ENCODE measurements around the gene SP2. TPM values are rescaled to one million over a fixed set of nuclear protein-coding genes. Genes with fewer than 3 reads are reported as not detected.

Gene SP2
- polyA plus RNA-seq, 4 donors = 21.6 to 26.2 (median 24.3) TPM

DNA sequence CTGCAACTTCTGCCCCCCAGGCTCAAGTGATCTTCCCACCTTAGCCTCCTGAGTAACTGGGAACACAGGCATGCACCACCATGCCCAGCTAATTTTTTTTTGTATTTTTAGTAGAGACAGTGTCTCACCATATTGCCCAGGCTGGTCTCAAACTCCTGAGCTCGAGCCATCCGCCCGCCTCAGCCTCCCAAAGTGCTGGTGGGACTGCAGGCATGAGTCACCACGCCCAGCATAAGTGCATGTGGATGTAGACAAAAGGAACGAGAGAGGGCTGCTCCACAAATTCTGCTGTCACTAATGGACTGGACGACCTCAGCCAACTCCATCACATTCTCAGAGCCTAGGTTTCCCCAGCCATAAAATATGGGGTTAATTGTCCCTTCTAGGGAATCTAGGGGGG is 7.7 kb upstream of the SP2 start:
- no peak for DNase-seq (ENCODE audit: low read depth in 4 of 4, low spot score in 2 of 4)

DNA sequence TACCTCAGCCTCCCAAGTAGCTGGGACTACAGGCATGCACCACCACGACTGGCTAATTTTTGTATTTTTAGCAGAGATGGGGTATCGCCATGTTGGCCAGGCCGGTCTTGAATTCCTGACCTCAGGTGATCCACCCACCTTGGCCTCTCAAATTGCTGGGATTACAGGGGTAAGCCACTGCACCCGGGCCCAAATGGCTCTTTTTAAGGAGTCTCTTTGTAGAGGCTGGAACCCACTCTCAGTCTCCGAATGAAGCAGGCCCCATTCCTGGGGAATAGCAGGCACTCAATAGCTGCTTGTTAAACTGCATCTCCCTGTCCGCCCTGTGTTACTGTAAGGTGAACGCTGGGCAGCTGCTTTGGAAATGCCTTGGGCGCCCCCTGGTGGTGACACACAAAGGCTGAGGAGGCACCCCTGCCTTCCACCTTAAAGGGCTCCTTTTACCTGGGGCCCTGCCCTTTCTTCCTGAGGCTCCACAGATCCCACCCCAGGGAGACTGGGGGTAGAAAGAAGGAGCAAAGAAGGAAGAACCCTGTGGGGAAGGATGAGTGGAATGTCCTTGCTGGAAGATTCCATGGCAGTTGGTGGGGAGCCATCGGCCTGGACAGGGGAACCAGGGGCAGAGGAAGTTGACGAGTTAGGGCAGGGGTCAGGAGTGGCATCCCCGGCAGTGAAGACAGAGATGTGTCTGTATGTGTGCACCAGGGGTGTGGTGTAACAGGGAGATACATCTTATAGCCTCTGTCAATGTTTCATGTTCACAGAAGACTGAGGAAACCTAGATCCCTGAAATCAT is 6.1 kb upstream of the SP2 start:
- DNase-seq (ENCODE audit: low read depth in 4 of 4, low spot score in 2 of 4) = no peak

DNA sequence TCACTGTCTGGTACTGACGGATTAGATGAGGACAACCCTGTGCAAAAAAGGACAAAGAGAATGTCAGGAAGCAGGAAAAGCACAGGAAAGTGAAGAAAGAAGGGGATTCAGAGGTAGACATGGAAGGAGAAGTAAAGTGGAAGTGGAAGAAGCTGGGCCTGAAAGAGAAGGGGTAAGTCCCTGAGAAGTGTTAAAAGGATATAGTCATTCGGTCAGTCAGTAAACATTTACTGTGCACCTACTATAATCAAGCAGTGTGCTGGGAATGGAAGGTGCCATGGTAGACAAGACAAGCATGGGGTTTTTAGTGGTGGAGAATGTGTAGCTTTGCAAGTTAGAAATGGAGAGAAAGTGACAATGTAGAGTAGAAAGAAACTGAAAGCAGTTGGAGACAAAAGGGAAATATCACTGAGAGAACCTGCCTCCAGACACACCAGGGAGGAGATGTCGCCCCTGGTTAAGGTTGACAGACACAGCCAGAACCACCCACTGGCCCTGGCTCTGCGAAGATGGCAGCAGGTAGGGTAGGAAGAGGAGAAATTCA is 4.4 kb upstream of the SP2 start:
- DNase-seq (ENCODE audit: low read depth in 4 of 4, low spot score in 2 of 4) = no peak

DNA sequence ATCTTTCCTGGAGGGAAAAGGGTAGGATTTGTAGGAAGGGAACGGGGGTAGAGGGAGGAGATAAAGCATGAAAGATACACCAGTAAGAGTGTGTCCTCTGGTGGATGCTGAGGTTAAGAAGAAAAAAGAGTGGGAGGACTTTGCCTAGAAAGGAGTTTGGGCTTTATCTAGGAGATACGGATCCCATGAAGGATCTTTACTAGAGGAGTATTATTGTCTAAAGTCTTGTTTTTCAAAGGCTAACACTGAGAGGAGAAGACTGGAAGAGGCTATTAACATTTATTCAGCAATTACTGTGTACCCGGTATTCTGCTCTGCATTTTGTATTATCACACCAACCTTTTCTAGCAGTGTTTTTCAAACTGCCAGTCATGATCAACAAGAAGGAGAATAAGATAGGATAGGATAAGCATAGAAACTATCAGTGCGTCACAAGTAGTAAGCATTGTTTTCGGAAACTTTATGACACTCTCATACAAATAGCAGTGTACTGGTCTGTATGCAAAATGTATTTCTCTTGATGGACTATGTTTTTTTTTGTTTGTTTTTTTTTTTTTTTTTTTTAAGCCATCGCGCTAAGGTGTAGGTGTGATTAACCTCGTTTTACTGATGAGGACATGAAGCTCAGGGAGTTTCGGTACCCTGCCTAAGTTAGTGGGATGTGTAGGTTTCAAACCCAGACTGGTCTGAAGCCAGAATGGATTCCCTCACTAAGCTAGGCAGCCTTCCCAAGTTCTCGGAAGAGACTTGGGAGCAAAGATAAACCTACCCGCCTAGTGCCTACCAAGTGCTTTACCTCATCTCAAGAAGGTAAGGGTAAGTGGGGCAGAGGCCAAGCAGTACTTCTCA is 1.3 kb upstream of the SP2 start:
- no peak for DNase-seq (ENCODE audit: low read depth in 4 of 4, low spot score in 2 of 4)

DNA sequence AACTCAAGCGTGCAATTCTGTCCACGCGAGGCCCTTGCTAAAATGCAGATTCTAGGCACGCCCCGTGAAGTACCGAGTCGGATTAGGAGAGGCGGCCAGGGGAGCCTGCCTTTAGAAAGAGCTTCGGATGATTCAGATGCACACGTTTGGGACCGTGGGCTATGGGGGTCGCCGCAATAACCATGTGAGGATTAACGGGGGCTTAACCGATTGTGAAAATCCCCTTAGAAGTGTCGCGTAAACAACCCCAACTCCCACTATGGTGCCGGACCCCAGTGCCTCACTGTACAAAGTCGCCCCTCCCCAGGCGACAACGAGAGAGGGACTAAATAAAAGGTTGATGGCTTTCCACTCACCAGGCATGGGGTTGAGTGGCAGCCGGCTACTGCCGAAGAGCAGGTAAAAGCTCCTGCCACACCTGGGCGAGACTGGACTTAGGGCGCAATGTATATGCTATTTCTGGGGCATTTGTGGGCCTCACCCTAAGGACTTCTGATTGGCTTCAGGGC is 635 bp upstream of the SP2 start:
- peak in 1 of 4 donors; percentile 58 for DNase-seq (ENCODE audit: low read depth in 4 of 4, low spot score in 2 of 4)

DNA sequence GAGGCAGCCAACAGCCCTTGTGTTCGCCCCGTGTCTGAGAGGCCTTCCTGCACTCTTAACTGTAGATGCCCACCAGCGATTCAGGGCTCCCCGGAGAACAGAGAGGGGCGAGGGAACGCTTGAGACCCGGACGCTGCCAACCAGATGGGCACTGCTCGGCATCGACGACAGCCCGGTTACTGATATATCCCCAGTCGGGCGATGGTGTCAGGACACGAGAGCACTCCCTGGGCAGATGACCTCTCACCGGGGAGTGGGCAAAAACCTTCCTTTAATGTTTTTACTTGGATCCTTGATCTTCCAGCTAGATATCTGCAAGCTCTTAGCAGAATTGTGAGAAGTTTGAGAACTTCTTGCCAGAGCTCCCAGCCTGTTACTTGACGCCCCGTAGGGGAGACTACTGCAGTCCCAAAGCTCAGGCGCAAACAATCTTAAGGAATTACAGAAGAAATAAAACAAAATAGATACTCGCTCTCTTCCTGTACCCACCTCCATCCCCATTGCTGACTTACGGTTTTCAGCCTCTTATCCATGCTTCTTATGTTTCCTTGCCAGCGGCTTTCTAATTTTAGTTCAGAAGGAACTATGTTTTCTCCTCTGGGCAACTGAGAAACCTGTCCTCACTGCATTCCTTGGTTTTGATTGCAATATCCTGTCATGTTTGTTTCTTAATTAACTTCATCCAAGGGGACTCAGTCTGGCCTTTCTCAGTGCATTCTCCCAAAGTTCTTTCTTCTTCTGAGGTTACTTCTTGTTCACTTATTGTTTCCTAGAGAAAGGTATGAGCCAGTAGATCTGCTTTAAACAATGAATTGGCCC is 845 bp downstream of the SP2 start:
- no peak for DNase-seq (ENCODE audit: low read depth in 4 of 4, low spot score in 2 of 4)

DNA sequence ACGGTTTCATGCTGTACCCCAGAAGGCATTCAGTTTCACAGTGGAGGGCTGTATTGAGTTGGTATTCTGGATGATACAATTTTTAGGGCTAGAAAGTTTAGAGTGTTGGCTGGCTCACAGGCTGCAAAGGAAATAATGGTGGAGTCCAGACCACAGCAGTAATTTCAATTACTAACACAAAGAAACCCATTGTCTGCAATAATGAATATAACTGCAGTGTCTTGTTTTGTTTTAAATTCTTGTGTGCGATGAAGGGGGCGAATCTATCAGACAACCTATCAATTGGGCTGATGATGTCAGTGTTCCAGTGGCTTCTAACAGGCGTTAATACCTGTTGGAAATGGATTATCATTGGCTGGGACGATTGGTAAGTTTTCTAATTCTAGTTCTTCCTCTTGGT is 1.5 kb downstream of the SP2 start:
- DNase-seq (ENCODE audit: low read depth in 4 of 4, low spot score in 2 of 4) = no peak

DNA sequence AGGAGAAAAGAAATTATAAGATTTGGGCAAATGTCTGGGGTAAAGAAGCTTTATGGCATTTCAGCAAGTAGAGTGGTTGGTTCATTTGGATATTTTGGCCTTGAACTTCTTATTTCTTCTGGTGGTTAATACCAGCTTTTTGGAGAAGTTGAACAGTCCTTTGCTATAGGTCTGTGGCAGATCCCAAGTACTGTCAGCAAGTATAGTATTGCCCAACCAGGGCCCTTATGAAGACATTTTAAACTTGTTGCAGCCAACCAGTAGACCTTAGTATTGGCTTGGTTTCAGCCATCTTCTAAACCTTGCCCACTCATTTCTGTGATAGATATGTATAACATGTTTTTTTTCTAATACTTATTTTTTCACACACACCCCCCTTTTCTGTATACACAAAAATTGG is 2.2 kb downstream of the SP2 start:
- no peak for DNase-seq (ENCODE audit: low read depth in 4 of 4, low spot score in 2 of 4)

DNA sequence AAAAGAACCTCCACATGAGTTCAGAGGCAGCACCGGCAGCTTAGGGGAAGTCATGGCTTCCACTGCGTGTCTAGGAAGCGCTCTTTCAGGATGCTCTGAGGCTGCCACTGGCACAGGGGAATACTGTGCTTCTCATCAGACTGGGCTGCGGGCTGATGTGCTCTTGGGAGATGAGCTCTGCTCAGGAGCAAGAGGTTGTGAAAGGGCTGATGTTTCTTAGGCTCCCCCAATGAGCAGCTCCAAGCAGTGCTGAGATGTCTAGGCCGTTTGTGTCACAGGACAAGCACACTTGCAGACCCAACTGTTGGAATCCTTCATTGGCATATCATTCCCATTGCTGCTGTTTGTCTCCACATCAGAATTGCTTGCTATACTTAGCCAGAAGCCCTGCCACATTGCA is 3.6 kb downstream of the SP2 start:
- no peak for DNase-seq (ENCODE audit: low read depth in 4 of 4, low spot score in 2 of 4)

DNA sequence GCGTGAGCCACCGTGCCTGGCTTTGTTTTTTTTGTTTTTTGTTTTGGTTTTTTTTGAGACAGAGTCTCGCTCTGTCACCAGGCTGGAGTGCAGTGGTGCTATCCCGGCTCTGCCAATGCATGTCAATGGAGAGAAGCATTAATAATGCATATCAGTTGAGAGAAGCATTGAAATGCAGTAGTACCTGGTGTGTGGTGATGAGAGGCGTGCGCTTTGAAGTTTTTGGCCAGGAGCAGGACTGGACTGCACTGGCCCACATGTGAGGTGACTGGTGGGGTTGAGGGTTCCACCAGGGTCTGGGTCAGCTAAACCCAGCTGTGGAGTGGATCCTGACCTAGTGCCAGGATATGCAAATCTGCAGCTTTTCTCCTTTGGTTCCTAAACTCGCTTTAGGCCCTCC is 5.4 kb downstream of the SP2 start:
- DNase-seq (ENCODE audit: low read depth in 4 of 4, low spot score in 2 of 4) = no peak

DNA sequence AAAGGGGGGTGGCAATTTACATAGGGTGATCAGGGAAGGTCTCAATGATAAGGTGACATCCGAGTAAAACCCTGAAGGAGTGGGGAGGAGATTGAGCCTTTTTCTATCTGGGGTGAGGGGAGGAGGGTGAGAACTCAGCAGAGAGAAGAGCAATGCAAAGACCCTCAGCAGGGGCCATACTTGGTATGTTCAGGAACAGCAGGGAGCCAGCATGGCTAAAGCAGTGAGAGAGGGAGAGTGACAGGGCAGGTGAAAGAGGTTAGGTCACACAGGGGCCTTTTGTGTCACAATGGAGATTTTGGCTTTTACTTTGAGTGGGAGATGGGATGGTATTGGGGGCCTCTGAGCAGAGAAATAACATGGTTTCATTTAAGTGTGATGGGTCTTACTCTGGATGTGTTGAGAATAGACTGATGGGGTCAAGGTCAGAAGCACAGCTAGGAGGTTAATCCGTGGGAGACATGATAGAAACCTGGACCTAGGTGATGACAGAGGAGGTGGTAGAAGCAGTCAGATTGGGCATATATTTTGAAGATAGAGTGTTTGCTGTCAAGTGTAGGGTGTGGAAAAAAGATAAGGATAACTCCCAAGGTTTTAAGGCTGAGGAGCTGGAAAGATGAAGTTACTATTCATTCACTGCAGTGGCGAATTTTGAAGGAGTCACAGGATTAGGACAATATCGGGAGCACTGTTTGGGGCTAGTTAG is 6.2 kb downstream of the SP2 start:
- no peak for DNase-seq (ENCODE audit: low read depth in 4 of 4, low spot score in 2 of 4)

DNA sequence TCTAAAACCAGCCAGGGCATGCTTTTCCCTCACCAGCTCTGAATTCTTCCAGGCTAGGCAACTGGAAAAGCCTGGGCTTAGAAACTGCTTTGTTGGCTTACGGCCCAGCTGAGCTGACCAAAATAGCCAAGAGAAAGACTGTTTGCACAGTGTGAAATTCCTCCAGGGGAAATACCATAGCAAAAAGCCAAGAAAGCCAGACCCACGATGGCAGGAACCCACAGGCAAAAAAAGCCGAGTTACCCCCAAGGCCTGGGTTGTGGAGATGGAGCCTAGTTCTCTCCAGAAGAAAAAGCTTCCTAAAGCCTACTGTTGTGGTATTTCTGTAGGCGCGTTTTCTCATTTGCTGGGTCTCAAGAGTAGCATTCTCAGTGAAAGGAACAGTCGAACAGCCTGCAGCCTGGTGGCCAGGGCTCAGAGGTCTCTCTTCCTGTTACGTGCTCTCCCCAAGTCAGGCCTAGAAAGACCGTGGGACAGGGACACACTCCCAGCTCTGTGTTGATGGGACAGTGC is 9.2 kb downstream of the SP2 start:
- DNase-seq (ENCODE audit: low read depth in 4 of 4, low spot score in 2 of 4) = no peak

DNA sequence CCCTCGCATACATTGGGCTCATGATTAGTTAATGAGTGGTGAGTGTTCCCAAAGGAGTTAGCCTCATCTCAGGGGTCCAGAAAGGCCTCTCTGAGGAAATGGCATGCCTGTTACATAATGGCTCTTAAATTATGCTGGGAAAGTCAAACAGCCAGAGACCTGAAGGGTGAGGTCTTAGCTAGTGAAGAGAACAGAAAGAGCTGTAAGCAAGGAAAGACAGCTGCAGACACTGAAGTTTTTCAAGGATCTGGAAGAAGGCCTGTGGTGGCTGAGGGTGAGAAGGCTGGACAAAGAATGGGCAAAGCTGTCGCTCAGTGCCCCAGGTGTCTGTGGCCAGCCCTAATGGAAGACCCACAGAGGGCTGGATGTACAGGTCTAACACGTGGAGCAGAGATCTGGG is 10.4 kb downstream of the SP2 start:
- no peak for DNase-seq (ENCODE audit: low read depth in 4 of 4, low spot score in 2 of 4)

DNA sequence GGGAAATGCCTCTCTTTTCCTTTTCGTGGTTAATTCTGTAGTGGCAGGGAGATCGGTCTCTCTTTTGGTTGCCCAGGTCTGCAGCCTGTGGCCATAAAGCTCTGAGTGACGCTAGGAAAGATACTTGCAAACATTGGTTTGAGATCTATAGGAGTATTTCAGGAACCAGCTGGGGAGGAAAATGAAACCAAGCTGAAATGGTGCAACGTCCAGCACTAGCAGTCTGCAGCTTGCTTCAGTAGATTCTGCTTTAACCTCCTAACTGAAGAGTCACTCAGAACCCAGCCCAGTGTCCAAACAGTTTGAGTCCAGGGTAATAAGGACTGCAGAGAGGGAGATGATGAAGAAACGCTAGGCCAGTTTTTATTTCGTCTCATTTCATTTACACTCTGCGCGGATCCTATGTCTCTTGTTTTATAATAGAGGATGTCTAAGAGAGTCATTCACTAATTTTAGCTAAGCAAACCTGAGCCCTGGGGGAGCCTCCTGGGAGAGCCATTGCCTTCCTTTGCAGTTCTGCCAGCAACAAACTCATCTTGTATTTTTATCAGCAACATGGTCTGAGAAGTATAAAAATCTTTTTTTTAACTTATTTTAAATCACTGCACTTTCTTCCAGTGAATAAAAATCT is 12.0 kb downstream of the SP2 start:
- no peak for DNase-seq (ENCODE audit: low read depth in 4 of 4, low spot score in 2 of 4)

DNA sequence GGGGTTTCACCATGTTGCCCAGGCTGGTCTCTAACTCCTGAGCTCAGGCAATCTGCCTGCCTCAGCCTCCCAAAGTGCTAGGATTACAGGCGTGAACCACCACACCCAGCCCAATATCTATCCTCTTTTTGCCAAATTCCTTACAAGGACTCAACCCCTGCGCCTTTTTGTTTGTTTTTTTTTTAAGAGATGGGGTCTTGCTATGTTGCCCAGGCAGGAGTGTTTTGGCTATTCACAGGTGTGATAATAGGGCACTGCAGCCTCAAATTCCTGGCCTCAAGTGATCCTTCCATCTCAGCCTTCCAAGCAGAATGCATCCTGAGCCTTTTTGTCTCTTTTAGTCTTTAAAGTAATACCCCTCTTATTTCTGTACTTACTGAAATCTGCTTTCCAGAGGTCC is 17.0 kb downstream of the SP2 start:
- DNase-seq (ENCODE audit: low read depth in 4 of 4, low spot score in 2 of 4) = no peak

DNA sequence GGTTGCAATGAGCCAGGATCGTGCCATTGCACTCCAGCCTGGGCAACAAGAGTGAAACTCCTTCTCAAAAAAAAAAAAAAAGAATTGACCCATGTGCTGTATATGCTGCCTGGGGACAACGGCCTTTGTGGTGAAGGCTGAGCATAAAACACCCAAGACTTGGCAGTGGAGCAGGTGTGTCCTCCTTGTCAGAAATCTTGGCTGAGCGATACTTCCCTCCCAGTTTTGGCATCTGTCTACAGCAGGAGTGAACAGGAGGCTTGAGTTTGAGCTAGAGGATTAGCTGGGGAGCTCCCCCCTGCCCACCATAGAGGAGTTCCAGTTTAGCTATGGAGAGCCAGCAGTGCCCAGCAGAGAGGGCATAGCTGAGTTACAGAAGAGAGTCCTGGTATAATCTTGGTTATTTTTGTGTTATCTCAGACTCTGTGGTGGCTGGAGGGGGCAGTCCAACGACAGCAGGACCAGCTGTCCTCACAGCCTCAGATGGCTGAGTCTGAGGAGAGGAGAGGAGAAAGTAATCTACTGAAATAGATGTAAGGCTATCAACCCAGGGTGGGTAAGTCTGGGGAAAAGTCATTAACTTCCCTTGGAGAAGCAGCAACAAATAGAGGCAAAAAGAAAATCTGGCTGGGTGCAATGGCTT is 18.4 kb downstream of the SP2 start:
- DNase-seq (ENCODE audit: low read depth in 4 of 4, low spot score in 2 of 4) = no peak

DNA sequence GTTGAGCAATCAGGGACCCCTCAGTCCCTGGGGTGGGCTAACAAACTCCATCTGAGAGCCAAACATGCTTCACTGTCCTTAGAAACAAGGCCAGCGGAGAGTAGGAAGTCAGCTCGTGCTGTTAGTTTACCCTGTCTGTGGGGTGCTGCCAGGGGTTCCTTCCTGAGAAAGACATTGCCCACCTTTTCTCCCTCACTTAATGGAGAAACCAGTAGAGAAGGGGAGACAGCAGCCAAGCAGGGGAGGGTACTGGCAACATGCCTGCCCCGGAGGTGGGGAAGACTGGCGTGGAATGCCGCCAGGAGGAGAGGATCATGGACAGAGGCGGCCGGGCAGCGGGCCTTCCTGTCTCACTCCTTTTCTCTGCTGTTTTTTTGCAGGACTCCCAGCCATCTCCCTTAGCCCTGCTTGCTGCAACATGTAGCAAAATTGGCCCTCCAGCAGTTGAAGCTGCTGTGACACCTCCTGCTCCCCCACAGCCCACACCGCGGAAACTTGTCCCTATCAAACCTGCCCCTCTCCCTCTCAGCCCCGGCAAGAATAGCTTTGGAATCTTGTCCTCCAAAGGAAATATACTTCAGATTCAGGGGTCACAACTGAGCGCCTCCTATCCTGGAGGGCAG is 19.9 kb downstream of the SP2 start:
- DNase-seq (ENCODE audit: low read depth in 4 of 4, low spot score in 2 of 4) = no peak

DNA sequence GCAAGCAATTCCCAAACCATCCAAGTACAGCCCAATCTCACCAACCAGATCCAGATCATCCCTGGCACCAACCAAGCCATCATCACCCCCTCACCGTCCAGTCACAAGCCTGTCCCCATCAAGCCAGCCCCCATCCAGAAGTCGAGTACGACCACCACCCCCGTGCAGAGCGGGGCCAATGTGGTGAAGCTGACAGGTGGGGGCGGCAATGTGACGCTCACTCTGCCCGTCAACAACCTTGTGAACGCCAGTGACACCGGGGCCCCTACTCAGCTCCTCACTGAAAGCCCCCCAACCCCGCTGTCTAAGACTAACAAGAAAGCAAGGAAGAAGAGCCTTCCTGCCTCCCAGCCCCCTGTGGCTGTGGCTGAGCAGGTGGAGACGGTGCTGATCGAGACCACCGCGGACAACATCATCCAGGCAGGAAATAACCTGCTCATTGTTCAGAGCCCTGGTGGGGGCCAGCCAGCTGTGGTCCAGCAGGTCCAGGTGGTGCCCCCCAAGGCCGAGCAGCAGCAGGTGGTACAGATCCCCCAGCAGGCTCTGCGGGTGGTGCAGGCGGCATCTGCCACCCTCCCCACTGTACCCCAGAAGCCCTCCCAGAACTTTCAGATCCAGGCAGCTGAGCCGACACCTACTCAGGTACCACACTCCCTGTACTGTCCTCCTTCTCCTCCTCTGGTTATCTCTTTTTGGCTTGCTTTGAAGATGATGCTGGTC is 20.6 kb downstream of the SP2 start:
- no peak for DNase-seq (ENCODE audit: low read depth in 4 of 4, low spot score in 2 of 4)
